ENCODE results near the gene EXPH5.

DNA sequence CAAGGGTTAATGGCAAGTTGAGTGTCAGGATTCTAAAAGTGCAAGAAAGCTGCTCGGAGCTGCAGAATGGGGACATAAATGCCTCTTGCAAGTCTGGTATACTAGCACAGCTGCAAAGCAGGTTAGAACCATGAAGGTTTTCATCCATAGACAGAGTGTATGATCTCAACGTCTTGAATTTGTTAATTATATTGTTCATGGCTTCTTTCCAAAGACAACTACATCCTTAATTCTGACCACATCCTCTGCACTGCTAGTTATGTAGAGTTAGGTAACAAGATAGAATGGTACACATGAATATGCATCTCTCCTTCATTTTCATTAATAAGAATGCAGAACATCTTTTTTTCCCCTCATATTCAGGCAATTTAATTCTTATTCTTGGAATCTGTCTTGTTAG is 34.2 kb downstream of the EXPH5 start:
- TF ChIP-seq, protein P1, sequence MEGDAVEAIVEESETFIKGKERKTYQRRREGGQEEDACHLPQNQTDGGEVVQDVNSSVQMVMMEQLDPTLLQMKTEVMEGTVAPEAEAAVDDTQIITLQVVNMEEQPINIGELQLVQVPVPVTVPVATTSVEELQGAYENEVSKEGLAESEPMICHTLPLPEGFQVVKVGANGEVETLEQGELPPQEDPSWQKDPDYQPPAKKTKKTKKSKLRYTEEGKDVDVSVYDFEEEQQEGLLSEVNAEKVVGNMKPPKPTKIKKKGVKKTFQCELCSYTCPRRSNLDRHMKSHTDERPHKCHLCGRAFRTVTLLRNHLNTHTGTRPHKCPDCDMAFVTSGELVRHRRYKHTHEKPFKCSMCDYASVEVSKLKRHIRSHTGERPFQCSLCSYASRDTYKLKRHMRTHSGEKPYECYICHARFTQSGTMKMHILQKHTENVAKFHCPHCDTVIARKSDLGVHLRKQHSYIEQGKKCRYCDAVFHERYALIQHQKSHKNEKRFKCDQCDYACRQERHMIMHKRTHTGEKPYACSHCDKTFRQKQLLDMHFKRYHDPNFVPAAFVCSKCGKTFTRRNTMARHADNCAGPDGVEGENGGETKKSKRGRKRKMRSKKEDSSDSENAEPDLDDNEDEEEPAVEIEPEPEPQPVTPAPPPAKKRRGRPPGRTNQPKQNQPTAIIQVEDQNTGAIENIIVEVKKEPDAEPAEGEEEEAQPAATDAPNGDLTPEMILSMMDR (IDR thresholded peaks at IDR 0.05), result no peak
- TF ChIP-seq POLR2A (IDR thresholded peaks at IDR 0.05), result no peak

Measured in Peyer's patch (tissue), 4 donors.